Activated CD4-positive, alpha-beta T cell treated with anti-CD3 and anti-CD28 coated beads, Interleukin-2, amount 10 ng/mL, durations not matched to agents 7 days and 5 days (primary cell): ENCODE data around the gene PLEKHH1. TPM values are rescaled to one million over a fixed set of nuclear protein-coding genes. Genes with fewer than 3 reads are reported as not detected.

ENCODE experiments used
- CTCF ChIA-PET: fragments of 350-600 bp; sonication (Branson Sonifier 250); formaldehyde crosslinking; loops from one replicate; lab custom pipeline; 2021; ENCODE audit warnings: antibody characterized with exemption; lab: Charles Lee
- POLR2A ChIA-PET: fragments of 350-600 bp; sonication (Branson Sonifier 250); formaldehyde crosslinking; loops from one replicate; lab custom pipeline; 2021; ENCODE audit warnings: antibody characterized with exemption; lab: Charles Lee
- DNase-seq: peaks from one replicate; pipeline ENCODE4 v3.0.0-alpha.2; 2020
- H3K27ac Mint-ChIP-seq: one replicate; pipeline ENCODE4 v1.8.0; 2021; ENCODE audit warnings: mild to moderate bottlenecking, moderate library complexity, mixed read lengths
- H3K27me3 Mint-ChIP-seq: one replicate; pipeline ENCODE4 v1.8.0; 2021; ENCODE audit warnings: mixed read lengths
- H3K36me3 Mint-ChIP-seq: one replicate; pipeline ENCODE4 v1.8.0; 2021; ENCODE audit warnings: low read depth, mixed read lengths
- H3K4me1 Mint-ChIP-seq: one replicate; pipeline ENCODE4 v1.8.0; 2021; ENCODE audit warnings: mixed read lengths
- H3K4me3 Mint-ChIP-seq: one replicate; pipeline ENCODE4 v1.8.0; 2021; ENCODE audit warnings: mild to moderate bottlenecking, moderate library complexity, mixed read lengths
- H3K9me3 Mint-ChIP-seq: one replicate; pipeline ENCODE4 v1.8.0; 2021; ENCODE audit warnings: mixed read lengths
- total RNA-seq, 2 experiments: library from RNA; stranded (reverse); gene quantifications; one replicate each; pipeline ENCODE4 v1.2.3, GENCODE V29; 2021

PLEKHH1 gene
- total RNA-seq, 2 experiments from 2014 or later: 0.29 to 0.50 TPM

DNA sequence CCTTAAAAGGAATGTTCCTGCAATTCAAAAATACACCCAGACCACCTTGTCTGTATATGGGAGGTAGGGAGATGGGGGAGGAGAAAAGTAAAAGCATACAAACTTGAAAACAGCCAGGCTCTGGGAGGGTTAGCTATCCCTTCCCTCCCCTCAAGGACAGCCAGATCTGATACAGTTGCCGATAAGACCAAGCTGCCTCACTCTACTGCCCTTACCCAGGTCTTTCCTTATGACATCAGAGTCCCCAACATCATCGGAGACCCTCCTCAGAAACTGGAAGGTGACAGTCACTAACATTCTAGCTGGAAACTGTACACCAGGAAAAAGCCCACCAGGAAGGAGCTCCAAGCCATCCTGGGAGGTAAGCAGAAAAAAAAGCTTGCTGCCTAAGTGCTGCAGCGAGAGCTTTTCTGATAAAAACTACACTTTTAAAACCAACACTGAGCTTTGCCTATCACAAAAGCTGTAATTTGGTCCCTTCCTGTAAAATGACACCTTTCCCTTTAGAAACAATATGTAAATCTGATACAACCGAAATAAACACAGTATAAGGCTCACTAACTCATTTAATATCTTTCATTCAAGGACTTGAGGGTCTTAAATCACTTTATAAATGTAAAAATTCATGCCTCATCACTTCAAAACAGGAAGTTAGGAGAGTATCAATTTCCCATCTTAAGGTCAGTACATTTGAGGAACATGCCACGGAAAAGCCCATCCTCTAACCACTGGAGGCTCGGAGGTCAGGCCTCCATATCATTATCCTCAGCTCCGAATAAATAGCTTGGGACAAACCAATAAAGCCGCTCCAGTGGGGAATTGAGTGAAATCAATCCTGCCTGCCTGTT lies 20.4 kb upstream of the PLEKHH1 start:
- no peak for DNase-seq
- Mint-ChIP-seq H3K4me3 (no peak overlapping the region), H3K27me3 (peaks cover 38% of the 10 kb centered on the region), H3K4me1 (peaks cover 20% of the 10 kb centered on the region), H3K9me3 (no peaks in the 10 kb centered on the region), H3K27ac (no peak overlapping the region), H3K36me3 (no peaks in the 10 kb centered on the region)
- POLR2A ChIA-PET: no interaction called here
- CTCF ChIA-PET: interaction anchor here (0.6 to 3.2 kb wide), 8 partner anchors 13 to 102 kb away, joined by 3 to 8 read pairs (median 4); partner anchors contain the start of gene PLEKHH1

GRCh38 chr14:67513631-67514108 lies 19.4 kb upstream of the PLEKHH1 start:
- peak overlapping the region; percentile 78 for H3K4me3 Mint-ChIP-seq
- H3K27me3 Mint-ChIP-seq: peaks cover 45% of the 10 kb centered on the region
- POLR2A ChIA-PET: no interaction called here
- DNase-seq: no peak
- CTCF ChIA-PET: interaction anchor here (1.0 to 3.2 kb wide), 6 partner anchors 9 to 84 kb away, joined by 3 to 8 read pairs (median 6); partner anchors contain the start of gene PLEKHH1
- H3K9me3 Mint-ChIP-seq: no peaks in the 10 kb centered on the region
- H3K36me3 Mint-ChIP-seq: no peaks in the 10 kb centered on the region
- H3K4me1 Mint-ChIP-seq: peaks cover 20% of the 10 kb centered on the region
- H3K27ac Mint-ChIP-seq: peak overlapping the region; percentile 31

DNA sequence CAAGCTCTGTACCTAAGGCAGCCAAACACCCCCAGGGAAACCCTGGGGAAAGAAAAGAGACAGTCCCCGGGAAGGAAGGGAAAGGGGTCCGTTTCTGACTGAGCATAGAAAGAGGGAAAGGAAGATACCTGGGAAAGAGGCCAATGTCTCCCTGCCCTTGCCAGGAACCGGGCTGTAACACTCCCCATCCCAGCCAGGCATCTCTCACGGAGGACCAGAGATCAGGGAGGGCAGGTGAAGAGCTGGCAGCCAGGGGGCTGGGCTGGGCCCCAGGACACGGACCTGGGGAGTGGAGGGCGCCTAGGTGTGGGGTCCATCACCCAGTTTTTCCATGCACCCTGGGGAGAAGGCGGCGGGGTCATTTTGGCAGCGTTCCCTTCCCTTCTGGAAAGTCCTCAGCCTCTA lies 18.9 kb upstream of the PLEKHH1 start:
- ChIA-PET POLR2A (no interaction called here), CTCF (interaction anchor here (1.0 to 2.1 kb wide), 5 partner anchors 10 to 20 kb away, joined by 4 to 6 read pairs (median 6); no protein-coding TSS in a partner anchor)
- H3K9me3 Mint-ChIP-seq: no peaks in the 10 kb centered on the region
- DNase-seq: no peak
- peak overlapping the region; percentile 78 for H3K4me3 Mint-ChIP-seq
- H3K36me3 Mint-ChIP-seq: no peaks in the 10 kb centered on the region
- peaks cover 50% of the 10 kb centered on the region for H3K27me3 Mint-ChIP-seq
- peaks cover 20% of the 10 kb centered on the region for H3K4me1 Mint-ChIP-seq
- peak overlapping the region; percentile 31 for H3K27ac Mint-ChIP-seq

DNA sequence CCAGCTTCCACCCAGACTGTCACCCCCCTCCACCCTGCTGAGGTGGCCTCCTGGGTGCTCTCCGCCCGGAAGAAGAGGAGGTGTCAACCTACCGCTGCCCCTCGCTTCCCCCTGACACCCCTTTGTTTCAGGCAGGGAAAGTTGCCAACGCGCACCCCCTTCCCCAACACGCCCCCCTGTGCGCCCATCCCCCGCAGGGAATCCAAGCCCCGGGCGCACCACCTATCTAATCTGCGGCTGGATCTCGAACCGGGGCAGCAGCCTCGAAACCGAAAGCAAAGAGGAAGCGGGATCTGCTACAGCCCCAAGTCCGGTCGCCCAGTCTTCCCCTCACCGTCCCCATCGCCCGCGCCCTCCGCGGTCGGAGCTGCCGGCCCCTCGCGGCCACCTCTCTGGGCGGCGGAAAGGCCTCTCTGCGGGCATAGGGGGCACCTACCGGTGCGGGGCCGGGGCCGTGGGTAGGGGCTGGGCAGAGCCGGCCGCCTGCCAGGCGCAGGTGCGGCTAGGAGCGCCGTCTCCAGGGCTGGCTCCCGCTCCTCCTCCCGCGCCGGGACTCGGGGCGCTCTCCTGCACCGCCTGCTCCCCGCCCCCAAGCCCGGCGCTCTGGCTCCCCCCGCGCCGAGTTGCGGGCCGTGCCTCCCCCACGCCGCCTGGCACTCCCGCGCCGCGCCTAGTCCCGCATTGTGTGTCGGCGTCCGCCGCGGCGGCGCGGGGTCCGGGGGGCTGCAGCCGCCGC lies 18.3 kb upstream of the PLEKHH1 start:
- peak overlapping the region; percentile 78 for H3K4me3 Mint-ChIP-seq
- H3K27me3 Mint-ChIP-seq: peaks cover 51% of the 10 kb centered on the region
- H3K4me1 Mint-ChIP-seq: peaks cover 20% of the 10 kb centered on the region
- DNase-seq: peak; percentile 63
- CTCF ChIA-PET: interaction anchor here (1.8 to 1.9 kb wide), 2 partner anchors 10 to 12 kb away, joined by 5 to 6 read pairs; no protein-coding TSS in a partner anchor
- no peaks in the 10 kb centered on the region for H3K36me3 Mint-ChIP-seq
- POLR2A ChIA-PET: no interaction called here
- peak overlapping the region; percentile 78 for H3K27ac Mint-ChIP-seq
- no peaks in the 10 kb centered on the region for H3K9me3 Mint-ChIP-seq

DNA sequence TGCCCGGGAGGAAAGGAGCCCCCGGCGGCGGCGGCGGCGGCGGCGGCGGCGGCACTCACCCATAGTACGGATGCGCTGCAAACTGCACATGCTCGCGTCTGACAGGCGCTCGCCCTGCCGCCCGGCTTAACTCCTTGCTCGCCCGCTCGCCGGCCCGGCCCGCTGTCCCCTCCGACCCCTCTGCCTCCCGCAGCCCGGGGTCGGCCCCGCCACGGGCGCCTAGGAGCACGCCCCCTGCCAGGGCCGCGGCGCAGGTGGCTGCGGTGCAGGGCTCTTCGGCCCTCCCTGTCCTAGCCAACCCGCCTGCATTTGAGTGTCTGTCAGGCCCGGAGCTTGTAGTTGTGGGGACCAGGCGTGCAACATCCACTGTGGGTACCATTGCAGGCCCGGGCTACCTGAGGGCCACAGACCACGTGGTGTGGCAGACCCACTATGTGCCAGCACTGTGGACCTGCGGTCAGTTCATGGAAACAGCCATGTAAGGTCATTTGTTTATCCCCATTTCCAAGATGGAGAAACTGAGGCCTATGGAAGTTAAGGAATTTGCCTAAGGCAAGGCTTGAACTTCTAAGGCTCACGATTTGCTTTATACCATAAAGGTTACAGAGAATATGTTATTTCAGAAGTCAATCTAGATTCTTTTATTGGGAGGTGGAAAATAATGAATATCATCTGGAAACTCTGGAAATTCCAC lies 17.6 kb upstream of the PLEKHH1 start:
- peak overlapping the region; percentile 64 for H3K4me3 Mint-ChIP-seq
- H3K4me1 Mint-ChIP-seq: peaks cover 20% of the 10 kb centered on the region
- no peaks in the 10 kb centered on the region for H3K36me3 Mint-ChIP-seq
- H3K27ac Mint-ChIP-seq: peak overlapping the region; percentile 41
- ChIA-PET CTCF (interaction anchor here (1.8 to 1.9 kb wide), 2 partner anchors 11 kb away, joined by 5 to 6 read pairs; no protein-coding TSS in a partner anchor), POLR2A (no interaction called here)
- peaks cover 56% of the 10 kb centered on the region for H3K27me3 Mint-ChIP-seq
- DNase-seq: peak; percentile 28
- H3K9me3 Mint-ChIP-seq: no peaks in the 10 kb centered on the region

GRCh38 chr14:67516676-67517075 lies 16.4 kb upstream of the PLEKHH1 start:
- Mint-ChIP-seq H3K27ac (no peak overlapping the region), H3K27me3 (peaks cover 57% of the 10 kb centered on the region), H3K9me3 (no peaks in the 10 kb centered on the region), H3K4me3 (peak overlapping the region; percentile 26), H3K36me3 (no peaks in the 10 kb centered on the region), H3K4me1 (peaks cover 20% of the 10 kb centered on the region)
- ChIA-PET POLR2A (no interaction called here), CTCF (interaction anchor here (1.2 to 1.8 kb wide), 2 partner anchors 12 to 61 kb away, joined by 3 to 5 read pairs; no protein-coding TSS in a partner anchor)
- DNase-seq: no peak

- Mint-ChIP-seq H3K36me3 (no peaks in the 10 kb centered on the region), H3K9me3 (no peaks in the 10 kb centered on the region), H3K4me1 (peaks cover 20% of the 10 kb centered on the region), H3K27ac (no peak overlapping the region), H3K4me3 (no peak overlapping the region), H3K27me3 (peaks cover 54% of the 10 kb centered on the region)
- ChIA-PET POLR2A (no interaction called here), CTCF (interaction anchor here (0.7 to 1.9 kb wide), 3 partner anchors 9 to 61 kb away, joined by 3 to 5 read pairs (median 3); no protein-coding TSS in a partner anchor)
- no peak for DNase-seq
Measured at GRCh38 chr14:67517083-67517482, 16.0 kb upstream of the PLEKHH1 start.

DNA sequence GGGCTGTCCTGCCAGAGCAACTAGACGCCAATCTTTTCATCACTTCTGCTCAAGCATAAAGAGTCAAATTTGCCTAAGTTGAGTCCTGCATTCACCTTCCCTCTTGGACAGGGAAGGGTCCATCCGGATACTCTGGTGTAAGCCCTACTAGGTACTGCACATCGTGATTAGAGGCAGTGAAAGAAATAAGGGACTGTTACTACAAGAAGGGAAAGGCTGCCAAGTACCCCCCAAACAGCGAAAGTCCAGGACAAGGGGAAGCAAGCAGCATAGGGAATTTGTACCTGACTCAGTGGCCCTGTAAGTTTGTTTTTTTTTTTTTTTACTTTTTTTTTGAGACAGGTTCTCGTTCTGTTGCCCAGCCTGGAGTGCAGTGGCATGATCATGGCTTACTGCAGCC lies 13.7 kb upstream of the PLEKHH1 start:
- ChIA-PET CTCF (no interaction called here), POLR2A (no interaction called here)
- Mint-ChIP-seq H3K27ac (no peak overlapping the region), H3K9me3 (no peaks in the 10 kb centered on the region), H3K4me3 (no peak overlapping the region), H3K4me1 (peaks cover 12% of the 10 kb centered on the region), H3K27me3 (peaks cover 64% of the 10 kb centered on the region), H3K36me3 (no peaks in the 10 kb centered on the region)
- no peak for DNase-seq

DNA sequence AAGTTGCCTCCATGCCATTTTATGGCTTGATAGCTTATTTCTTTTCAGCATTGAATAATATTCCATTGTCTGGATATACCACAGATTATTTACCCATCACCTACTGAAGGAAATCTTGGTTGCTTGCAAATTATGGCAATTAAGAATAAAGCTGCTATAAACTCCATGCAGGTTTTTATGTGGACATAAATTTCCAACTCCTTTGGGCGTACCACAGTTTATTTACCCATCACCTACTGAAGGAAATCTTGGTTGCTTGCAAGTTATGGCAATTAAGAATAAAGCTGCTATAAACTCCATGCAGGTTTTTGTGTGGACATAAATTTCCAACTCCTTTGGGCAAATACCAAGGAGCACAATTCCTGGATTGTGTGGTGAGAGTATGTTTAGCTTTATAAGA lies 12.6 kb upstream of the PLEKHH1 start:
- ChIA-PET POLR2A (no interaction called here), CTCF (no interaction called here)
- peaks cover 72% of the 10 kb centered on the region for H3K27me3 Mint-ChIP-seq
- DNase-seq: no peak
- no peak overlapping the region for H3K27ac Mint-ChIP-seq
- no peaks in the 10 kb centered on the region for H3K36me3 Mint-ChIP-seq
- no peak overlapping the region for H3K4me3 Mint-ChIP-seq
- H3K9me3 Mint-ChIP-seq: no peaks in the 10 kb centered on the region
- peaks cover 9% of the 10 kb centered on the region for H3K4me1 Mint-ChIP-seq

DNA sequence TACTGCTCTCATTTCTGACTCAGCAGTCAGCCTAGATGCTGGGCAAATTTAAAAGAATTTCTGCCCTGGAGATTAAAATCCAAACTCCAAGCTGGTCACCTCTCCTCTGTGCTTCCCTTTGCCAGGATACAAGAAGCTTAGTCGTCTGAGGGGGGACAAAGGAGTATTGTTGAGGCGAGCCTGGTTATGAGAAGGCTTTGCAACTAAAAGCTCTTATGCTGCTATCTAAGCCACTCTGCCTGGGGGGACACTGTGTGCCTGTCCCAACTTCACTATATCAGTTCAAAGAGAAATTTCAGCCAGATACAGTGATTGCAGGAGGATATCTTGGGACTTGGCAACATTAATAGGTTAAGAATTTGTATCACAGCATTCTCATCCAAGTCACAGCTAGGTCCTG lies 10.8 kb upstream of the PLEKHH1 start:
- Mint-ChIP-seq H3K9me3 (no peaks in the 10 kb centered on the region), H3K4me3 (no peak overlapping the region), H3K27me3 (peaks cover 73% of the 10 kb centered on the region), H3K36me3 (no peaks in the 10 kb centered on the region), H3K27ac (no peak overlapping the region), H3K4me1 (no peaks in the 10 kb centered on the region)
- POLR2A ChIA-PET: no interaction called here
- DNase-seq: no peak
- CTCF ChIA-PET: interaction anchor here (1.3 to 1.6 kb wide), 2 partner anchors 16 to 27 kb away, joined by 3 read pairs; no protein-coding TSS in a partner anchor

DNA sequence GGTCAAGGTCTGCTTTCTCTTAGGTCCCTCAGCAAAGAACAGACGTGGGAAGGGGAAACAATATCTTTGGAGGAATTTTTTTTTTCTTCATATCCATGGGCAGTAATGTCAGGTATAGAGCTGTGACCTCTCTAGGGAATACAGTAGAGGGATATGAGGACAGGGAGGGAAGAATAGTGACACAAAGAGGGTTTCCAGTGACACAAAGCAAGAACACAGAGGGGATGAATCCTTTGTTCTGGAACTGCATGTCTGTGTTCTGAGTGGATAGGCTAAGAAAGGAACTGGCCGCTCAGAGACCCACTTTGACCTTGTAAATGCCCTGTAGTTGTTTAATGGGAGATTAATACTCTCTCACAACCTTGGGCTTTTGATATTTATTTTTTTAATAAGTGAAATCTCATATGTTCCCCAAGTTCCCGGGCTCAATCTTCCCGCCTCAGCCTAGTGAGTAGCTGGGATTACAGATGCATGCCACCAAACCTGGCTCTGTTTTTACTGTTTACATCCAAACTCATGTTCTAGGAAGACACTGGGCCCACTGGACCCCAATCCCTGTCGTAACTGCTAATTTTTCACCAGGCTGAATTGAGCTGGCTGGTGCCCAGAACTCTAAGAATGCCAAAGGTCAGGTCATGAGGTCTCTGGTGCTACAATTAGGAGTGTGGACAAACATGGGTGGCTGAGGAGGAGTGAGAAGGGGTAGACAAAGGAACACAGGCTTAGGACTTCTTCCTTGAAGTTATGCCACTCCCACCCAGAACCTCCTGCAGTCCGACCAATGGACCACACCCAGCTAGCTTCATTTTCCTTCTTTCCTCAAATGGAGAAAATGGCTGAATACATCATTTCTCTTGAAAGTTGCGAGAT lies 9.1 kb upstream of the PLEKHH1 start:
- H3K9me3 Mint-ChIP-seq: no peaks in the 10 kb centered on the region
- ChIA-PET POLR2A (interaction anchor here (0.6 kb wide), 1 partner anchor 43 kb away, joined by 3 read pairs; no protein-coding TSS in a partner anchor), CTCF (interaction anchor here (0.7 kb wide), 1 partner anchor 76 kb away, joined by 3 read pairs; no protein-coding TSS in a partner anchor)
- no peak overlapping the region for H3K4me3 Mint-ChIP-seq
- DNase-seq: no peak
- H3K27ac Mint-ChIP-seq: no peak overlapping the region
- H3K27me3 Mint-ChIP-seq: peaks cover 67% of the 10 kb centered on the region
- H3K4me1 Mint-ChIP-seq: no peaks in the 10 kb centered on the region
- H3K36me3 Mint-ChIP-seq: no peaks in the 10 kb centered on the region
